ENCODE results near the gene F2R. TPM values are rescaled to one million over a fixed set of nuclear protein-coding genes. Genes with fewer than 3 reads are reported as not detected.
"Not testable (repeated sequence)": the region's sequence is repeated elsewhere in the genome, so short reads cannot be mapped to it uniquely, and the experiment has no call there.

The F2R gene
- total RNA-seq, 1 experiment from 2014 or later, result 22.5 TPM

GRCh38 chr5:76755779-76756637 lies 40.1 kb downstream of the F2R start:
- DNase-seq (ENCODE audit: low read depth), result no peak

- no peak for DNase-seq (ENCODE audit: low read depth)
Observed at GRCh38 chr5:76757049-76757448, 41.1 kb downstream of the F2R start.

GRCh38 chr5:76761118-76761517 lies 45.2 kb downstream of the F2R start:
- DNase-seq (ENCODE audit: low read depth), result not testable (repeated sequence)

- DNase-seq (ENCODE audit: low read depth), result no peak
Observed at GRCh38 chr5:76762484-76762883, 46.6 kb downstream of the F2R start.

- DNase-seq (ENCODE audit: low read depth), result no peak
Observed at GRCh38 chr5:76763136-76763535, 47.2 kb downstream of the F2R start.

- DNase-seq (ENCODE audit: low read depth), result no peak
Observed at GRCh38 chr5:76764374-76764773, 48.4 kb downstream of the F2R start.

GRCh38 chr5:76765249-76765648 lies 49.3 kb downstream of the F2R start:
- peak; percentile 67 for DNase-seq (ENCODE audit: low read depth)

GRCh38 chr5:76766746-76767145 lies 50.8 kb downstream of the F2R start:
- peak; percentile 50 for DNase-seq (ENCODE audit: low read depth)

GRCh38 chr5:76771041-76771440 lies 55.1 kb downstream of the F2R start:
- not testable (repeated sequence) for DNase-seq (ENCODE audit: low read depth)

GRCh38 chr5:76771705-76772405 lies 55.9 kb downstream of the F2R start:
- DNase-seq (ENCODE audit: low read depth), result no peak

GRCh38 chr5:76775921-76776320 lies 60.0 kb downstream of the F2R start:
- DNase-seq (ENCODE audit: low read depth), result no peak

GRCh38 chr5:76776391-76776790 lies 60.5 kb downstream of the F2R start:
- no peak for DNase-seq (ENCODE audit: low read depth)

GRCh38 chr5:76780616-76781015 lies 64.7 kb downstream of the F2R start:
- DNase-seq (ENCODE audit: low read depth), result not testable (repeated sequence)

GRCh38 chr5:76781775-76782174 lies 65.8 kb downstream of the F2R start:
- no peak for DNase-seq (ENCODE audit: low read depth)

GRCh38 chr5:76782444-76782843 lies 66.5 kb downstream of the F2R start:
- DNase-seq (ENCODE audit: low read depth), result no peak

Other genes with a start within 250 kb of the F2R start
- gene F2RL2, start 92.7 kb upstream of the F2R start, total RNA-seq (2014; rRNA removed), result 0.52 and 0.71 TPM in 2 replicates
- gene F2RL1, start 102.9 kb downstream of the F2R start, total RNA-seq (2014; rRNA removed), result 0.06 and 0.19 TPM in 2 replicates
- gene S100Z, start 133.9 kb downstream of the F2R start, total RNA-seq (2014; rRNA removed), result not detected in 2 replicates
- gene CRHBP, start 236.9 kb downstream of the F2R start, total RNA-seq (2014; rRNA removed), result 0.13 TPM in 1 of 2 replicates, not detected in the other